C4-2B (cell line): ENCODE data around the gene TMEM132D.

ENCODE experiments used
- ZFX ChIP-seq: fragments of 450-650 bp; IDR thresholded peaks from 2 replicates; pipeline ENCODE4 v1.6.1; 2017
- TF ChIP-seq, protein P1 (sequence below): fragments of 450-650 bp; conservative IDR thresholded peaks from 2 replicates; pipeline ENCODE4 v1.5.1; 2017; ENCODE audit warnings: mild to moderate bottlenecking

- TF ChIP-seq, protein P1, sequence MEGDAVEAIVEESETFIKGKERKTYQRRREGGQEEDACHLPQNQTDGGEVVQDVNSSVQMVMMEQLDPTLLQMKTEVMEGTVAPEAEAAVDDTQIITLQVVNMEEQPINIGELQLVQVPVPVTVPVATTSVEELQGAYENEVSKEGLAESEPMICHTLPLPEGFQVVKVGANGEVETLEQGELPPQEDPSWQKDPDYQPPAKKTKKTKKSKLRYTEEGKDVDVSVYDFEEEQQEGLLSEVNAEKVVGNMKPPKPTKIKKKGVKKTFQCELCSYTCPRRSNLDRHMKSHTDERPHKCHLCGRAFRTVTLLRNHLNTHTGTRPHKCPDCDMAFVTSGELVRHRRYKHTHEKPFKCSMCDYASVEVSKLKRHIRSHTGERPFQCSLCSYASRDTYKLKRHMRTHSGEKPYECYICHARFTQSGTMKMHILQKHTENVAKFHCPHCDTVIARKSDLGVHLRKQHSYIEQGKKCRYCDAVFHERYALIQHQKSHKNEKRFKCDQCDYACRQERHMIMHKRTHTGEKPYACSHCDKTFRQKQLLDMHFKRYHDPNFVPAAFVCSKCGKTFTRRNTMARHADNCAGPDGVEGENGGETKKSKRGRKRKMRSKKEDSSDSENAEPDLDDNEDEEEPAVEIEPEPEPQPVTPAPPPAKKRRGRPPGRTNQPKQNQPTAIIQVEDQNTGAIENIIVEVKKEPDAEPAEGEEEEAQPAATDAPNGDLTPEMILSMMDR = no peak
- TF ChIP-seq ZFX = no peak
These were observed 518.2 kb downstream of the TMEM132D start for GRCh38 chr12:129385637-129385990.
